Osteocyte (in vitro differentiated cells): ENCODE measurements around the gene UTRN. TPM values are rescaled to one million over a fixed set of nuclear protein-coding genes. Genes with fewer than 3 reads are reported as not detected.

ENCODE experiments used
- DNase-seq: peaks from one replicate; pipeline ENCODE4 v3.0.0; 2021; ENCODE audit warnings: mixed read lengths; ENCODE audit not compliant: unreplicated experiment; ENCODE audit errors: extremely low spot score
- H3K27ac Mint-ChIP-seq: one replicate; pipeline ENCODE4 v1.8.0; 2021; ENCODE audit warnings: mild to moderate bottlenecking, mixed read lengths; ENCODE audit not compliant: unreplicated experiment
- H3K27me3 Mint-ChIP-seq: one replicate; pipeline ENCODE4 v1.8.0; 2021; ENCODE audit warnings: mixed read lengths; ENCODE audit not compliant: unreplicated experiment
- H3K36me3 Mint-ChIP-seq: one replicate; pipeline ENCODE4 v1.8.0; 2021; ENCODE audit warnings: mixed read lengths; ENCODE audit not compliant: unreplicated experiment
- H3K4me1 Mint-ChIP-seq: one replicate; pipeline ENCODE4 v1.8.0; 2021; ENCODE audit warnings: mixed read lengths; ENCODE audit not compliant: unreplicated experiment
- H3K4me3 Mint-ChIP-seq: one replicate; pipeline ENCODE4 v1.8.0; 2021; ENCODE audit warnings: mild to moderate bottlenecking, moderate library complexity, mixed read lengths; ENCODE audit not compliant: unreplicated experiment
- H3K9me3 Mint-ChIP-seq: one replicate; pipeline ENCODE4 v1.8.0; 2021; ENCODE audit warnings: mixed read lengths; ENCODE audit not compliant: unreplicated experiment
- total RNA-seq: library from RNA; stranded (reverse); gene quantifications from 2 replicates; pipeline ENCODE4 v1.2.1, GENCODE V29; 2021
- TF ChIP-seq, protein P1 (sequence below): fragments of 200-600 bp; sonication (generic); IDR thresholded peaks from 2 replicates; pipeline ENCODE4 v1.5.0; 2021; ENCODE audit warnings: antibody characterized with exemption, mild to moderate bottlenecking, moderate library complexity

UTRN gene
- total RNA-seq, 1 donor from 2014 or later, result 144 TPM

GRCh38 chr6:144250276-144250675, 34.9 kb upstream of the UTRN start:
- Mint-ChIP-seq H3K27me3 (no peaks in the 10 kb centered on the region), H3K9me3 (peaks cover 5% of the 10 kb centered on the region), H3K4me1 (peaks cover 23% of the 10 kb centered on the region), H3K4me3 (no peak overlapping the region), H3K36me3 (peaks cover 2% of the 10 kb centered on the region), H3K27ac (peak overlapping the region; percentile 94)
- TF ChIP-seq, protein P1, sequence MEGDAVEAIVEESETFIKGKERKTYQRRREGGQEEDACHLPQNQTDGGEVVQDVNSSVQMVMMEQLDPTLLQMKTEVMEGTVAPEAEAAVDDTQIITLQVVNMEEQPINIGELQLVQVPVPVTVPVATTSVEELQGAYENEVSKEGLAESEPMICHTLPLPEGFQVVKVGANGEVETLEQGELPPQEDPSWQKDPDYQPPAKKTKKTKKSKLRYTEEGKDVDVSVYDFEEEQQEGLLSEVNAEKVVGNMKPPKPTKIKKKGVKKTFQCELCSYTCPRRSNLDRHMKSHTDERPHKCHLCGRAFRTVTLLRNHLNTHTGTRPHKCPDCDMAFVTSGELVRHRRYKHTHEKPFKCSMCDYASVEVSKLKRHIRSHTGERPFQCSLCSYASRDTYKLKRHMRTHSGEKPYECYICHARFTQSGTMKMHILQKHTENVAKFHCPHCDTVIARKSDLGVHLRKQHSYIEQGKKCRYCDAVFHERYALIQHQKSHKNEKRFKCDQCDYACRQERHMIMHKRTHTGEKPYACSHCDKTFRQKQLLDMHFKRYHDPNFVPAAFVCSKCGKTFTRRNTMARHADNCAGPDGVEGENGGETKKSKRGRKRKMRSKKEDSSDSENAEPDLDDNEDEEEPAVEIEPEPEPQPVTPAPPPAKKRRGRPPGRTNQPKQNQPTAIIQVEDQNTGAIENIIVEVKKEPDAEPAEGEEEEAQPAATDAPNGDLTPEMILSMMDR, result no peak
- no peak for DNase-seq

- Mint-ChIP-seq H3K4me3 (no peak overlapping the region), H3K27me3 (no peaks in the 10 kb centered on the region), H3K4me1 (peaks cover 23% of the 10 kb centered on the region), H3K9me3 (peaks cover 4% of the 10 kb centered on the region), H3K36me3 (peaks cover 5% of the 10 kb centered on the region), H3K27ac (no peak overlapping the region)
- TF ChIP-seq, protein P1, result no peak
- no peak for DNase-seq
Observed at GRCh38 chr6:144252259-144252658, 32.9 kb upstream of the UTRN start.

GRCh38 chr6:144259986-144260385, 25.1 kb upstream of the UTRN start:
- Mint-ChIP-seq H3K4me3 (no peak overlapping the region), H3K9me3 (peaks cover 10% of the 10 kb centered on the region), H3K27ac (peak overlapping the region; percentile 72), H3K4me1 (peaks cover 39% of the 10 kb centered on the region), H3K36me3 (peaks cover 5% of the 10 kb centered on the region), H3K27me3 (no peaks in the 10 kb centered on the region)
- DNase-seq, result no peak
- TF ChIP-seq, protein P1, result no peak

DNA sequence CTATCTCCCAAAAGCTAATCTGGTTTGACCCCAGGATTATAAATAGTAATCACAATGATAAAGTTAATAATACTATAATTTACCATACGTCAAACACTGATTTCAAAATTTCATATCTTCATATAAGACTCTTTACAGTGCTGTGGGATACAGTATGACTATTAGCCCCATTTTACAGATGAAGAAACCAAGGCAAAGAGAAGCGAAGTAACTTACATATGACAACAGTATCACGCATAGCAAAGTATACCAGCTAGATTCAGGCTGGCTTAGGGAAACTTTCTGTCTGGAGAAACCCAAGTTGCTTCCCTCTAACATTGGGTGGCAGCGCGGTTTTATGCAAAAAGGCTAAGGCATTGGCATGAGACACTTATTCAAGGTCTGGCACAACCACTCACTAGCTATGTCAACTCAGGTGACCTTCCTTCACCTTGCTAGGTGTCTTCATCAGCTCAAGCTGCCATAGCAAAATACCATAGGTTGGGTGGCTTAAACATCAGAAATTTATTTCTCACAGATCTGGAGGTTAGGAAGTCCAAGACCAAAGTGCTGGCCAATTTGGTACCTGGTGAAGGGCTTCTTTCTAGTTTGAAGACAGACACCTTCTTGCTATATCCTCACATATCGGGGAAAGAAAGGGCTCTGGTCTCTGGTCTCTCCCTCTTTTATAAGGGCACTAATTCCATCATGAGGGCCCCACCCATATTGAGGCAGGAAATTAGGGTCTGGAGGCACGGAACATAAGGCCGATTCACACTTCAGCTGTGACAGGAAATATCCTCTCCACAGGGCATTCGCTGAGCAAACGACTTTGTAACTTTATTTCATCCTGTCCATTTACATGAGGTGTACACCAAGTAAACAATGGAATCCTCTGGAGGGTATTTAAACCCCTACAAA, 22.4 kb upstream of the UTRN start:
- no peak for DNase-seq
- no peaks in the 10 kb centered on the region for H3K27me3 Mint-ChIP-seq
- no peak overlapping the region for H3K4me3 Mint-ChIP-seq
- H3K27ac Mint-ChIP-seq, result peak overlapping the region; percentile 98
- TF ChIP-seq, protein P1, result no peak
- H3K36me3 Mint-ChIP-seq, result no peaks in the 10 kb centered on the region
- peaks cover 54% of the 10 kb centered on the region for H3K4me1 Mint-ChIP-seq
- peaks cover 1% of the 10 kb centered on the region for H3K9me3 Mint-ChIP-seq

GRCh38 chr6:144263786-144264185, 21.3 kb upstream of the UTRN start:
- Mint-ChIP-seq H3K9me3 (no peaks in the 10 kb centered on the region), H3K4me3 (no peak overlapping the region), H3K4me1 (peaks cover 57% of the 10 kb centered on the region), H3K27me3 (no peaks in the 10 kb centered on the region), H3K27ac (peak overlapping the region; percentile 98), H3K36me3 (no peaks in the 10 kb centered on the region)
- no peak for DNase-seq
- TF ChIP-seq, protein P1, result no peak
